ENCODE data around the gene HP1BP3.

HP1BP3 gene

GRCh38 chr1:20711285-20712214 lies 75.6 kb downstream of the HP1BP3 start:
- no peak for DNase-seq (ENCODE audit: low spot score)

GRCh38 chr1:20710469-20711284 lies 76.4 kb downstream of the HP1BP3 start:
- no peak for DNase-seq (ENCODE audit: low spot score)

GRCh38 chr1:20709868-20710267 lies 77.2 kb downstream of the HP1BP3 start:
- no peak for DNase-seq (ENCODE audit: low spot score)

GRCh38 chr1:20708891-20709290 lies 78.2 kb downstream of the HP1BP3 start:
- no peak for DNase-seq (ENCODE audit: low spot score)

GRCh38 chr1:20708057-20708456 lies 79.0 kb downstream of the HP1BP3 start:
- DNase-seq (ENCODE audit: low spot score) = no peak

- no peak for DNase-seq (ENCODE audit: low spot score)
Observed at GRCh38 chr1:20706841-20707240, 80.3 kb downstream of the HP1BP3 start.

- DNase-seq (ENCODE audit: low spot score) = no peak
Observed at GRCh38 chr1:20705203-20705755, 81.8 kb downstream of the HP1BP3 start.

- DNase-seq (ENCODE audit: low spot score) = no peak
Observed at GRCh38 chr1:20704390-20705202, 82.5 kb downstream of the HP1BP3 start.

GRCh38 chr1:20703124-20703756 lies 83.9 kb downstream of the HP1BP3 start:
- no peak for DNase-seq (ENCODE audit: low spot score)

GRCh38 chr1:20702416-20702815 lies 84.7 kb downstream of the HP1BP3 start:
- no peak for DNase-seq (ENCODE audit: low spot score)

GRCh38 chr1:20701847-20702246 lies 85.3 kb downstream of the HP1BP3 start:
- DNase-seq (ENCODE audit: low spot score) = no peak

- no peak for DNase-seq (ENCODE audit: low spot score)
Observed at GRCh38 chr1:20701446-20701845, 85.7 kb downstream of the HP1BP3 start.

- no peak for DNase-seq (ENCODE audit: low spot score)
Observed at GRCh38 chr1:20700636-20701215, 86.4 kb downstream of the HP1BP3 start.

- DNase-seq (ENCODE audit: low spot score) = no peak
Observed at GRCh38 chr1:20699558-20699957, 87.5 kb downstream of the HP1BP3 start.

GRCh38 chr1:20698195-20698910 lies 88.8 kb downstream of the HP1BP3 start:
- DNase-seq (ENCODE audit: low spot score) = peak; percentile 85

GRCh38 chr1:20697563-20697962 lies 89.5 kb downstream of the HP1BP3 start:
- DNase-seq (ENCODE audit: low spot score) = no peak

- peak; percentile 94 for DNase-seq (ENCODE audit: low spot score)
Observed at GRCh38 chr1:20696397-20697333, 90.4 kb downstream of the HP1BP3 start.

- no peak for DNase-seq (ENCODE audit: low spot score)
Observed at GRCh38 chr1:20695515-20695914, 91.6 kb downstream of the HP1BP3 start.

- no peak for DNase-seq (ENCODE audit: low spot score)
Observed at GRCh38 chr1:20693623-20694022, 93.5 kb downstream of the HP1BP3 start.

Data from SW480 (cell line).